HL-60/S4 treated with phorbol 12-myristate 13-acetate at 8.2 ng/mL for 4 days and 3 days (cell line): ENCODE measurements around the gene ASB3.
"Not testable (repeated sequence)": the region's sequence is repeated elsewhere in the genome, so short reads cannot be mapped to it uniquely, and the experiment has no call there.

Experiments
- in situ Hi-C: fragments of 300-500 bp; cut with MboI; formaldehyde crosslinking; loops from 2 replicates; pipeline ENCODE4 v1.15.0; 2022; ENCODE audit warnings: low sequenced_read_pairs

Gene ASB3

DNA sequence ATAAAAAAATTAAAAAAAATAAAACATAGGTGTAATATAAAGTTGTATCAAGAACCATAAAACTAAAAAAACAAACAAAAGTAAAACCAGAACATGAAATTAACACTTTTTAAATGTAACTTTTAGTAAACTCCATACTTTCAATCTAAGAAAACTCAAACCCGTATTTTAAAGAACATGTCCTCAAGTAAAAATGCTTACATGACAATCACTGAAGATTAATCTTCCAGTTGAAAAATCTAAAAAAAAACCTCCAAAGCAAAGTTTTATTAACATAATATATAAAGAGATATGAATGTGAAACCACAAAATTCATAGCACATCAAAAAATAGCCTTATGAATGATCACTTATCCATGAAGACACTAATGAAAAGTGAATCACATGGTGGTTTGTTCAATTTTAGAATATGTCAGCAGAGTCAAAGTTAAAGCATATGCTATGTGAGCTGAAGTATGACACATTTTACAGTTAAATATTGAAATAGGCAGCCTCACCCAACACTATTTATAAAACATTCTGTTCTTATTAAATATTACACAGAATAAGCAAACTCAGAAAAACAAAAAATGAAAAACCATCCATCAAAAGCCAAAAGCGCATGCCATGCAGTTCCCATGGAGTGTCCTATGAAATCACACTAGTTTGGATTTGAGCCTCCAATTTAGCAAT is 42.2 kb downstream of the ASB3 start:
- in situ Hi-C loops, result no loop called here

DNA sequence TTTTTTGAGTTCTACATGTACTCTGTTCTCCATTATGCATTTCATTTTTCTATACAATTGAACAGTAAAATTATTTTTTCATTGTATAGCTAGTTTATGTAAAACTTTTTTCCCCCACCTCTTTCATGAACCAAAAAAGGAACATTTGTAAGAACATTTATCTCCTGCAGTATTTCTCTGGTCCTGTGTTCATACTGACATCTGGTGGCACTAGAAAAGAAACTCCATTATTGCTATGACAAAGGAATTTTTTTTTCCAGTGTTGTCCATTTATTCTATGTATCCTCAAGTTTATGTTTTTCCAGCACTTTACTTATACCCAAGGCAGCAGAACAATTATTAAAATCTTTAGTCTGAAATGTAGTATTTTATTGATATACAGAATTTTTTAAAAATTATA is 46.6 kb downstream of the ASB3 start:
- in situ Hi-C loops, result no loop called here

DNA sequence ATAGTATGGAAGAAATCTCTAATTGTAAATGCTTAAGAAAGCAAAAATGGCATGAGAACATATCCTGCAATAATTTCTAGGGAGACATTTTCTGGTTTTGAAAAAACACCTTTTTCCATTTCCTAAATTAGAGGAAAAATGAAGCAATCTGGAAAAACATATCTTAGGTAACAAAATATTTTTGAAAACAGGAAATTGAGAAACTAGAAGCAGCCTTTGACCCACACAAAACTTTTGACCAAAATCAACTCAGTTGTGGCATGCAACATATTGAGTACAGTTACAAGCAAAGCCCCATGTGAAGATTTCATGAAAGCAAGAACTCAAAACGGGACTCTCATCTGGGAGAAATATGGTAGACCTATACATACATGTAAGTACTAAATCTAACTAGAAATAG is 47.7 kb downstream of the ASB3 start:
- in situ Hi-C loops, result no loop called here

GRCh38 chr2:53737091-53737490 is 49.7 kb downstream of the ASB3 start:
- in situ Hi-C loops, result no loop called here

DNA sequence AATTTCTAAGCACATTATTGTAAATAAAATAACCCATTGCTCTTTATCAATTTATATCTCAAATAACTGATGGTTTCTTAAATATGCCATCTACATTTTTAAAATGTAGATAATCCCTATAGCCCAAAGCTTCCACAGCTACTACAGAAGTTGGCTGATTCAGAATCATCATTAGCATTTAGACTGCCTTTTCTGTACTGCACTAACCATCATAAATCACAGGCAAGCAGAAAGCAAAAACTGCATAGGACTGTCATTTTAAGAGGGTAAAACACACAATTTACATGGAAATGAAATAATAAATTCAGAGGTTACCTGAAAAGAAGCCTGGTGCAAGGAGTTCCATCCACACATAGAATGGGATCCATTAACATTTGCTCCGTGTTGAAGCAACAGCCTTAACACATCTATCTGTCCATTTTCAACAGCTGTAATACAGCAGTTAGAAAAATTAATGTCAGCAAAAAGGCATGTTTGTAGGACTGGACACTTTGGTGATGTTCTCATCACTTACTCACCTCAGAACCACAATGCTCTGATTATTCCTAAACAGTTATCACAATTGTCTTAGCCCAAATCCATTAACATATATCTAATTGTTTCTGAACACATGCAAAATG is 57.5 kb downstream of the ASB3 start:
- in situ Hi-C loops, result no loop called here

- in situ Hi-C loops, result no loop called here
Measured at GRCh38 chr2:53727921-53728320, 58.8 kb downstream of the ASB3 start.

DNA sequence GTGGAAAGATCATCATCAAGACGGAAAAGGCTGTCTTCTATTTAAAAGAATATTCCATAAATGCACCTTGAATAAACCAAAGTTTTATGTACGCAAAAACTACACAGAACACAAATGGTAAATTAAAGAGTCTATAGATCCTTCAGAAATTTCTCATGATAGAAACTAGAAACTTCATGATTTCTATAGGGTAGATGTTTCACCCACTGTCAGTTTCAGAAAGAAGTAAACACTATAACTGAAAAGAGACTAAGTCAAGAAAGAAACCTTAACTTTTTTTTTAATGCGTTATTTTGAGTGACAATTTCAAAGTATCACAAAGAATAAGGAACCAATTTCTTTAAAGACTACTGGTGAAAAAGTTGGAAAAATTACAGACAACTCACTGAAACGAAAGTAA is 61.1 kb downstream of the ASB3 start:
- in situ Hi-C loops, result no loop called here

DNA sequence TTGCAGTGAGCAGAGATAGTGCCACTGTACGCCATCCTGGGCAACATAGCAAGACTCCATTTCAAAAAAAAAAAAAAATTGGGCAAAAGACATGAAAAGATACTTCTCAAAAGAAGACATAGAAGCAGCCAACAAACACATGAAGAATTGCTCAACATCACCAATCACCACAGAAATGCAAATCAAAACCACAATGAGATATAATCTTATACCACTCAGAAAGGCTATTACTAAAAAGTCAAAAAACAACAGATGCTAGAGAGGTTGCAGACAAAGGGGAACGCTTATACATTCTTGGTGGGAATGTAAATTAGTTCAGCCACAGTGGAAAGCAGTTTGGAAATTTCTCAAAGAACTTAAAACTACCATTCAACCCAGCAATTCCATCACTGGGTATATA is 62.2 kb downstream of the ASB3 start:
- in situ Hi-C loops, result no loop called here

DNA sequence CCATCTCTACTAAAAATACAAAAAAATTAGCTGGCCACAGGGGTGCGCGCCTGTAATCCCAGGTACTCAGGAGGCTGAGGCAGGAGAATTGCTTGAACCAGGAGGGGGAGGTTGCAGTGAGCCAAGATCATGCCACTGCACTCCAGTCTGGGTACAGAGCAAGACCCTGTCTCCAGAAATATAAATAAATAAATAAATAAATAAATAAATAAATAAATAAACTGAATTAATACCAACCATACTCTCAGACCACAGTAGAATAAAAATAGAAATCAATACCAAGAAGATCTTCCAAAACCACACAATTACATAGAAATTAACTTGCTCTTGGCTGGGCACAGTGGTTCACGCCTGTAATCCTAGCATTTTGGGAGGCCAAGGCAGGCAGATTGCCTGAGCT is 65.8 kb downstream of the ASB3 start:
- in situ Hi-C loops, result not testable (repeated sequence)

GRCh38 chr2:53715568-53715967 is 71.2 kb downstream of the ASB3 start:
- in situ Hi-C loops, result no loop called here

DNA sequence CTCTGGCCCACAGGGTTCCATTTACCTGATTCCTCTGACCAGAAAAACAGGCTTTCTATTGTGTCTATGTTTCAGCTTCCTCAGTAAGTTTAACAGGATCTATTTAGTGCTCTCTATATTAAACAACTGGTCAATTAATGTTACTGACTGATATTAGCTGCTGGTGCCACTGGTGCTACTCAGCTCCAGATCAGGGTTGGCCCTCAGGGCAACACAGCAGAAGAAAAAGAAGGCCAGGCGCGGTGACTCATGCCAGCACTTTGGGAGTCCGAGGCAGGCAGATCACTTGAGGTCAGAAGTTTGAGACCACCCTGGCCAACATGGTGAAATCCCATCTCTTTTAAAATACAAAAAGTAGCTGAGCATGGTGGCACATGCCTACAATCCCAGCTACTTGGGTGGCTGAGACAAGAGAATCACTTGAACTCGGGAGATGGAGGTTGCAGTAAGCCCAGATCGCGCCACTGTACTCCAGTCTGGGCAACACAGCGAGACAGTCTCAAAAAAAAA is 75.4 kb downstream of the ASB3 start:
- in situ Hi-C loops, result no loop called here

GRCh38 chr2:53708988-53709387 is 77.8 kb downstream of the ASB3 start:
- in situ Hi-C loops, result no loop called here

DNA sequence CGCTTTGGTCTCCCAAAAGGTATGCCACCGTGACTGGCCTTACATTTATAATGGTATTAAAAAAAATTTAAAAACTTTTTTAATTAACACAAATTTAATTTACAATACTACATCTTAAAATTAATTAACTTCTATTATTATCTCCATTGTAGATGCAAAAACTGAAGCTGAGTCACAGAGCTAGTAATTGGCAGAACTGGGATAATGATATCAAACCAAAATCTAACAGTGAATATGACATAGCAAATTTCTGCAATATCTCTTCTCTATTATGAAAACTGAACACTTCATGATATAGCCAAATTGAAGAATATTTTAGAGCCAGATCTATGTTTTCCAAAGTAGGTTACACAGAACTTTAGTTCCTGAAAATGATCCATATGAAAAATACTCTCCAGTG is 85.5 kb downstream of the ASB3 start:
- in situ Hi-C loops, result no loop called here

GRCh38 chr2:53697686-53698085 is 89.1 kb downstream of the ASB3 start:
- in situ Hi-C loops, result no loop called here

DNA sequence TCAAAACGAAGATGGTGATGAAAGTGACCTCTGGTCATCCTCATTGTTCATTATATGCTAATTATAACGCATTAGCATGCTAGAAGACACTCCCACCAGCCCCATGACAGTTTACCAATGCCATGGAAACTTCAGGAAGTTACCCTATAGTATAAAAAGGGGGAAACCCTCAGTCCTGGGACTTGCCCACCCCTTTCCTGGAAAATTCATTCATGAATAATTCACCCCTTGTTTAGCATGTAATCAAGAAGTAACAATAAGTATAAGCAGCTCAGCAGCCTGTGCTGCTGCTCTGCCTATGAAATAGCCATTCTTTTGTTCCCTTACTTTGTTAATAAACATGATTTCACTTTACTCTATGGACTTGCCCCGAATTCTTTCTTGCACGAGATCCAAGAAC is 89.7 kb downstream of the ASB3 start:
- in situ Hi-C loops, result no loop called here

- in situ Hi-C loops, result no loop called here
Measured at GRCh38 chr2:53695575-53695974, 91.2 kb downstream of the ASB3 start.

DNA sequence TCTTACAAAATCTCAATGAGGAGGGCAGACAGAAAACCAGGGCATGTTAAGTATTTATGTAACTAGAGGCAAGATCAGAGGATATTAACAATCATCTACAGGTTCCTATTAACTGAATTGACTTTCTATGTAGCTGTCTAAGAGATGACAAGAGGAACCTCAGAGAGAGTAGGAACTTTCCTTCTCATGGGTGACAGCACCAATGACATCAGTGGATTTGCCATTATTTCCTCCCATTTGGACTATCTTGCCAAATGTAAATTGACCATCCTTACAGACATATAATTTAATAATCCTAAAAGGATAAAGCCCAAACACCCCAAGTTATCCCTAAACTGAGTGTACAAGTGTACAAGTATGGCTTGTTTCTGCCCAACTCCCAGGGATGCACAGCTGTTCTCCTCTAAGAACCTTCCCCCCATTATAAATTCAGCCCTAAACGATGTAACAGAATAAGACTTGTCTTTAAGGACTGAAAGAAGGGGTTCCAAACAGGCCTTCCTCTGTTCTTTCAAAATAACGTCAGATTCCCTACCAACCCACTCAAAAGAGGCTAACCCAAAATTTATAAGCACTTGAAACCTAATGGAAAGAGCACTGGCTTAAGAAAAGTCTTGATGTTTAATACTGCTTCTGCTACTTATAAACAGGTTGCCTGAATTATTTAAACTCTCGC is 92.5 kb downstream of the ASB3 start:
- in situ Hi-C loops, result no loop called here

DNA sequence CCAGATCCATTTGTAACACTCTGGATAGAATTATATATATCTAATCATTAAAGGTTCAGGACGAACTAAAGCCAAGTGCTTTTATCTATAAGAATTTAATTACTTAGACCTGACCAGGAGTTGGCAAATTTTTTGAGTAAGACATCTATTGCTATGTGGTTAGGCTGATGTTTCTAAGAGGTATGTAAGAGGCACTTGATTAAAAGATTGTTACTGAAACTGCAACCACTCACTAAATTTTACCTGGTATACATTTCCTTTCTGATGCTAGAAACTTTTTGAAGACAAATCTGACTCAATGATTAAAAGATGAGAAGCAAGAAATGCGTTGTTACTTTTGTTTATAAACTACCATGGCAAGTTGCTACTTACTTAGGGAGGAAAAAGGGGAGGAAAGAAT is 95.9 kb downstream of the ASB3 start:
- in situ Hi-C loops, result no loop called here

DNA sequence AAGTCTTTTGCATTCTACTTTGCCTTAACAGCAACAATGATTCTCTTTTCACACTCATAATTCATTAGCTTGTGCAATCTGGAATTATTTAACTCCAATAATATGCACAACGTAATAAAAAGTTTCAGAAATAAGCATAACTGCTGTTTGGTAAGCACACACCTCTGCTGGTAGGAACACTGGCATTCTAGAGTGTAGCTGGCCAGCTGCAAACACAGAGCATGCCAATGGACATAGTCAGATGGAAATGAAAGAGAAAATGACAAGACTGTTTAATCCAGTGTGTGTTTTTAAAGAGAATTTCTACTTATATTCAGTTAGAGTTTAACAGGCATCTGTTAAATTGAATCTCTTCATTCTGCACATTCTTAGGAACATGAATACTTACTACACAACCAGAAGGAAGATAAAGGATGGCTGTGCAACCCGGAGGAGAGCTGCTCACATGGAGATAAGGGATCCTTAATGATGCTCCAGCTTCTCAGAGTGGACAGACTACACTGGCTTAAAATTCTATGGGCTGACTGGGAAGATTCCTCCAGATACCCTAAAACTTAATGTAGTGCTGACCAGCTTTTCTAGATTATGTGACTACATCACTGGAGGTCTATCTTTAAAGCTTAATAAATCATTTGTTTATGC is 113.8 kb downstream of the ASB3 start:
- in situ Hi-C loops, result no loop called here

DNA sequence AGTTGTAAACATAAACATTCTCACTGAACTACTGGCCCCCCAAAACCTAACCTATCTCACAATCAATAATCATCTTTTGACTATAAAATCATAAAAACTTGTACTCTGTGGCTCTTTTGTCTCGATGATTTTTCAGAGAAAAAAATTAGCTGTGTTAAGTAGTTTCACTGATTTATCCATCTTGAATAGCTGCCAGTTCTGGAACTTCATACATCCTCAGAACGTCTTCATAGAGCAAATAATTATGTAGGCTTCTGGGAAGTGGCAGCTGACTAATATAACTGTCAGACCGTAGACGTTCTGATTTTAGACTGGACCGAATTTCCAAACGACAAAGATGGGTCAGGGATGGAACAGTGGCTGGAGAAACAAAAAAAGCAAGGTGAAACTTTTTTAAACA is 116.4 kb downstream of the ASB3 start:
- in situ Hi-C loops, result no loop called here

DNA sequence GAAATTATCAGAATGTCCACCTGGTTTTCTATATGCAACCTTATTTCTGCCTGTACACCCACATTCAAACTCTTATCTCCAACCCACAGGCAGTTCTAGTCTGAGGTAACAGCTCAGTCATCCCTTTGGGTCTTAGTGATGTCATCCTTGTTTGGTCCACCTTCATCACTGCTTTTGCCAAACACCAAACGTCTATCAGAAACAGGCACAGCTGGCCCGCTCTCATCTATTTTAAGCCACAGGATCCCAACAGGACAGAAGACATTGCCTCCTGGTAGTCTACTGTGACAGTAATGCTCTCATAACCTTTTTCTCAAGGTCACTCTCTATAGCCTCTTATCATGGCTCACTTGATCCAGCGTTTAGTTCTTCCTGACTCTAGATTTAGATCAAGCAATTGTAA is 118.1 kb downstream of the ASB3 start:
- in situ Hi-C loops, result no loop called here

DNA sequence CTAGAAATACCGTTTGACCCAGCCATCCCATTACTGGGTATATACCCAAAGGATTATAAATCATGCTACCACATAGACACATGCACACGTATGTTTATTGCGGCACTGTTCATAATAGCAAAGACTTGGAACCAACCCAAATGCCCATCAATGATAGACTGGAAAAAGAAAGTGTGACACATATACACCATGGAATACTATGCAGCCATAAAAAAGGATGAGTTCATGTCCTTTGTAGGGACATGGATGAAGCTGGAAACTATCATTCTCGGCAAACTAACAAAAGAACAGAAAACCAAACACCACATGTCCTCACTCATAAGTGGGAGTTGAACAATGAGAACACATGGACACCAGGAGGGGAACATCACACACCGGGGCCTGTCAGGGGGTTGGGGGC is 119.6 kb downstream of the ASB3 start:
- in situ Hi-C loops, result not testable (repeated sequence)
